H1 (cell line): ENCODE results near the gene CELF5. TPM values are rescaled to one million over a fixed set of nuclear protein-coding genes. Genes with fewer than 3 reads are reported as not detected.

Experiments
- CTCF ChIA-PET: fragments of 300-600 bp; sonication (Branson Sonifier 250); formaldehyde crosslinking; loops from one replicate; lab custom pipeline; 2021; ENCODE audit not compliant: partially characterized antibody; lab: Charles Lee
- POLR2A ChIA-PET: fragments of 300-600 bp; sonication (Branson Sonifier 250); formaldehyde crosslinking; loops from one replicate; lab custom pipeline; 2021; ENCODE audit warnings: inconsistent platforms; ENCODE audit not compliant: partially characterized antibody; lab: Charles Lee
- DNase-seq, 2 experiments: peaks; one replicate each; pipeline versions ENCODE4 v3.0.0 to v3.0.0-alpha.2; 2010 to 2022; ENCODE audit warnings: low spot score in 2 of 2, low read depth in 1 of 2, mixed read lengths in 1 of 2
- FAIRE-seq: peaks from 2 replicates; lab custom pipeline; 2011; peaks lifted over from hg19 to GRCh38; lab: Jason Lieb, UNC
- H2AFZ ChIP-seq: 2 replicates; pipeline ENCODE4 v1.8.1; 2012; ENCODE audit warnings: low read length, inconsistent platforms
- H2AK5ac ChIP-seq: 2 replicates; pipeline ENCODE4 v1.6.1; 2013; ENCODE audit warnings: low read depth, low read length
- H2BK120ac ChIP-seq: replicated peaks from 2 replicates; pipeline ENCODE3; 2013; ENCODE audit warnings: low read depth, low read length, inconsistent platforms
- H2BK12ac ChIP-seq: 2 replicates; pipeline ENCODE4 v1.6.1; 2013; ENCODE audit warnings: low read depth, low read length
- H2BK15ac ChIP-seq: 2 replicates; pipeline ENCODE4 v1.6.1; 2013; ENCODE audit warnings: low read length
- H2BK20ac ChIP-seq: 2 replicates; pipeline ENCODE4 v1.6.1; 2013; ENCODE audit warnings: low read length
- H2BK5ac ChIP-seq: 2 replicates; pipeline ENCODE4 v1.6.1; 2013; ENCODE audit warnings: low read depth, low read length
- H3K14ac ChIP-seq: 2 replicates; pipeline ENCODE4 v1.6.1; 2013; ENCODE audit warnings: inconsistent platforms; ENCODE audit not compliant: insufficient read length
- H3K18ac ChIP-seq: 2 replicates; pipeline ENCODE4 v1.6.1; 2013; ENCODE audit warnings: low read length; ENCODE audit errors: extremely low read depth
- H3K23ac ChIP-seq: 2 replicates; pipeline ENCODE4 v1.6.1; 2013; ENCODE audit warnings: inconsistent platforms; ENCODE audit not compliant: insufficient read length
- H3K23me2 ChIP-seq: 2 replicates; pipeline ENCODE4 v1.6.1; 2013; ENCODE audit warnings: low read depth, low read length
- H3K27ac ChIP-seq: 2 replicates; pipeline ENCODE4 v1.6.1; 2011; ENCODE audit warnings: low read depth, low read length, inconsistent platforms
- H3K27me3 ChIP-seq, 4 experiments: replicated peaks in 1 of 4; 1 replicate in 1 of 4; 2 replicates in 3 of 4; pipeline versions ENCODE4 v1.6.1 to v1.8.1; 2011 to 2013; ENCODE audit warnings: low read length in 3 of 4, mild to moderate bottlenecking in 3 of 4, inconsistent platforms in 2 of 4, mixed read lengths in 2 of 4, moderate library complexity in 1 of 4; ENCODE audit not compliant: control insufficient read depth in 3 of 4, insufficient read depth in 3 of 4; ENCODE audit errors: extremely low read depth in 1 of 4
- H3K36me3 ChIP-seq, 4 experiments: 2 replicates each; pipeline versions ENCODE4 v1.6.1 to v1.8.1; 2011 to 2013; ENCODE audit warnings: mild to moderate bottlenecking in 4 of 4, low read length in 3 of 4, moderate library complexity in 2 of 4, control low read depth in 1 of 4, inconsistent platforms in 1 of 4; ENCODE audit not compliant: insufficient read depth in 4 of 4, control insufficient read depth in 2 of 4
- H3K4ac ChIP-seq: replicated peaks from 2 replicates; pipeline ENCODE3; 2013; ENCODE audit warnings: low read length, low read depth, mixed read lengths, inconsistent platforms; ENCODE audit not compliant: insufficient read length
- H3K4me1 ChIP-seq, 4 experiments: replicated peaks in 1 of 4; 1 replicate in 1 of 4; 2 replicates in 3 of 4; pipeline versions ENCODE4 v1.6.1 to v1.8.1; 2011 to 2013; ENCODE audit warnings: low read length in 3 of 4, inconsistent platforms in 2 of 4, mixed read lengths in 1 of 4; ENCODE audit not compliant: insufficient read depth in 4 of 4, control insufficient read depth in 3 of 4
- H3K4me2 ChIP-seq, 2 experiments: 2 replicates each; pipeline versions ENCODE4 v1.6.1 to v1.8.1; 2011 to 2013; ENCODE audit warnings: low read depth in 2 of 2, low read length in 2 of 2, control low read depth in 1 of 2, inconsistent platforms in 1 of 2, mild to moderate bottlenecking in 1 of 2; ENCODE audit not compliant: insufficient read depth in 1 of 2
- H3K4me3 ChIP-seq, 4 experiments: fragments of 200-600, 300-600 bp in 1 of 4; sonication (generic), shearing (Covaris generic), sonication (Bioruptor Twin) in 1 of 4; 2 replicates each; pipeline versions ENCODE4 v1.5.1 to v1.8.1; 2011 to 2016; ENCODE audit warnings: low read length in 4 of 4, low read depth in 3 of 4, control low read depth in 2 of 4, inconsistent platforms in 2 of 4, mild to moderate bottlenecking in 2 of 4, mixed read lengths in 1 of 4, moderate library complexity in 1 of 4; ENCODE audit not compliant: insufficient read depth in 2 of 4; ENCODE audit errors: extremely low read depth in 1 of 4
- H3K56ac ChIP-seq: replicated peaks from 2 replicates; pipeline ENCODE3; 2013; ENCODE audit warnings: low read depth, mild to moderate bottlenecking, mixed read lengths, low read length, inconsistent platforms; ENCODE audit not compliant: insufficient read length
- H3K79me1 ChIP-seq: 2 replicates; pipeline ENCODE4 v1.6.1; 2013; ENCODE audit warnings: low read depth, low read length, control low read depth
- H3K79me2 ChIP-seq, 2 experiments: 2 replicates each; pipeline versions ENCODE4 v1.6.1 to v1.8.1; 2012 to 2013; ENCODE audit warnings: low read length in 2 of 2, mild to moderate bottlenecking in 2 of 2, inconsistent platforms in 1 of 2; ENCODE audit not compliant: insufficient read depth in 2 of 2, control insufficient read depth in 1 of 2
- H3K9ac ChIP-seq, 4 experiments: replicated peaks in 1 of 4; 1 replicate in 1 of 4; 2 replicates in 3 of 4; pipeline versions ENCODE4 v1.6.1 to v1.8.1; 2011 to 2013; ENCODE audit warnings: low read depth in 3 of 4, low read length in 3 of 4, control low read depth in 2 of 4, mild to moderate bottlenecking in 2 of 4, moderate library complexity in 2 of 4, inconsistent platforms in 1 of 4; ENCODE audit errors: extremely low read depth in 1 of 4
- H3K9me3 ChIP-seq, 2 experiments: 2 replicates each; pipeline versions ENCODE4 v1.6.1 to v1.8.1; 2012 to 2013; ENCODE audit warnings: mild to moderate bottlenecking in 2 of 2, moderate library complexity in 2 of 2, control low read depth in 1 of 2, inconsistent platforms in 1 of 2, low read depth in 1 of 2, low read length in 1 of 2, mixed read lengths in 1 of 2; ENCODE audit not compliant: insufficient read depth in 2 of 2
- H4K20me1 ChIP-seq, 2 experiments: replicated peaks in 1 of 2; 2 replicates each; pipeline versions ENCODE3 to v1.8.1; 2011 to 2013; ENCODE audit warnings: inconsistent platforms in 2 of 2, low read length in 2 of 2, mild to moderate bottlenecking in 1 of 2; ENCODE audit not compliant: insufficient read depth in 2 of 2, control insufficient read depth in 1 of 2
- H4K5ac ChIP-seq: 2 replicates; pipeline ENCODE4 v1.6.1; 2013; ENCODE audit warnings: low read length, low read depth, mixed read lengths, inconsistent platforms; ENCODE audit not compliant: insufficient read length
- H4K8ac ChIP-seq: 2 replicates; pipeline ENCODE4 v1.8.0; 2013; ENCODE audit warnings: mild to moderate bottlenecking, moderate library complexity, low read length, inconsistent platforms; ENCODE audit not compliant: insufficient read depth; ENCODE audit errors: extremely low read depth
- H4K91ac ChIP-seq: replicated peaks from 2 replicates; pipeline ENCODE3; 2013; ENCODE audit warnings: low read length, mixed read lengths, inconsistent platforms; ENCODE audit not compliant: insufficient read length
- ATF3 ChIP-seq: IDR thresholded peaks from 2 replicates; pipeline ENCODE4 v1.6.1; 2011; ENCODE audit warnings: low read depth, mild to moderate bottlenecking, low read length; ENCODE audit not compliant: insufficient read depth
- BACH1 ChIP-seq: IDR thresholded peaks from 2 replicates; pipeline ENCODE4 v1.6.1; 2012; ENCODE audit warnings: low read length, improper control_type of control experiment
- CTCF ChIP-seq, 3 experiments: IDR thresholded peaks; 1 replicate in 2 of 3; 2 replicates in 1 of 3; pipeline versions ENCODE4 v1.5.1 to v1.6.1; 2011; ENCODE audit warnings: low read length in 3 of 3, mild to moderate bottlenecking in 3 of 3, inconsistent platforms in 2 of 3, low read depth in 1 of 3, moderate library complexity in 1 of 3; ENCODE audit not compliant: insufficient read depth in 1 of 3; ENCODE audit errors: control extremely low read depth in 1 of 3
- EGR1 ChIP-seq: IDR thresholded peaks from 2 replicates; pipeline ENCODE4 v1.6.1; 2011; ENCODE audit warnings: low read depth, low read length, borderline replicate concordance
- RFX5 ChIP-seq: IDR thresholded peaks from 2 replicates; pipeline ENCODE4 v1.6.1; 2011; ENCODE audit warnings: low read depth, low read length, improper control_type of control experiment, borderline replicate concordance
- SAP30 ChIP-seq: fragments of 300-600 bp; sonication (generic); IDR thresholded peaks from 2 replicates; pipeline ENCODE4 v1.7.1; 2012; ENCODE audit warnings: low read length, moderate library complexity, mild to moderate bottlenecking, inconsistent platforms; ENCODE audit not compliant: insufficient read depth, insufficient replicate concordance
- WGBS, 2 experiments: shearing (Covaris generic) in 1 of 2; methylation state at CpG; one replicate each; pipeline versions ENCODE4 v1.1.6 to v1.1.7; 2013 to 2015; ENCODE audit warnings: low lambda C conversion rate in 2 of 2, mixed read lengths in 2 of 2, inconsistent platforms in 1 of 2, low coverage in 1 of 2, missing lambda C conversion rate in 1 of 2; ENCODE audit not compliant: insufficient replicate concordance in 2 of 2, insufficient coverage in 1 of 2, insufficient read length in 1 of 2; ENCODE audit errors: extremely low coverage in 1 of 2, missing lambda C conversion rate in 1 of 2; 5-methylcytosine and 5-hydroxymethylcytosine counted together
- polyA plus RNA-seq, 7 experiments: library from polyadenylated mRNA; depleted of rRNA in 3 of 7; stranded (reverse) in 5 of 7; unstranded in 2 of 7; fragments of >200 nt in 5 of 7; fragments of 200-250 nt in 2 of 7; gene quantifications; 1 replicate in 5 of 7; 2 replicates in 1 of 7; 4 replicates in 1 of 7; pipeline versions ENCODE4 v1.2.1 to v1.2.3, GENCODE V29; 2011 to 2013; ENCODE audit warnings: missing spikeins in 2 of 7, mixed read lengths in 2 of 7
- total RNA-seq: library from RNA; stranded (reverse); fragmentation: NEBNext Ultra II Directional; extraction: Animal tissue kit (Norgen Biotek cat#: 25700); gene quantifications from 2 replicates; pipeline ENCODE4 v1.2.1, GENCODE V29; 2021

The CELF5 gene
- total and polyA plus RNA-seq, 2 of the 8 experiments (the other 6 are each of a cell fraction or from before 2014, with no cell fraction given): 9.8 to 15.0 TPM

- CTCF ChIA-PET: no interaction called here
- Histone ChIP-seq H2BK120ac (no peak overlapping the region), H3K9ac (no peak overlapping the region)
Measured at GRCh38 chr19:3268763-3269162, 44.3 kb downstream of the CELF5 start.

More at GRCh38 chr19:3268763-3269162, 44.3 kb downstream of the CELF5 start:
- Histone ChIP-seq H3K14ac (no peak overlapping the region), H3K27ac (no peak overlapping the region), H3K79me2 (no peaks in the 10 kb centered on the region), H2BK15ac (no peak overlapping the region), H4K8ac (no peak overlapping the region), H3K79me1 (no peaks in the 10 kb centered on the region; the same call in 1 of the 2 replicates), H2BK5ac (no peak overlapping the region), H3K4ac (no peak overlapping the region), H3K4me2 (no peak overlapping the region), H2BK20ac (no peak overlapping the region), H4K20me1 (peaks cover 5 to 6% of the 10 kb centered on the region in 2 experiments), H3K56ac (no peak overlapping the region), H2BK12ac (no peak overlapping the region), H3K4me1 (peaks cover 0 to 5% (median 0%) of the 10 kb centered on the region in 4 experiments; a peak in 2 of 7 replicates), H3K23me2 (no peaks in the 10 kb centered on the region), H3K4me3 (no peak overlapping the region), H3K36me3 (no peaks in the 10 kb centered on the region), H3K18ac (no peak overlapping the region), H4K5ac (no peak overlapping the region), H3K23ac (no peak overlapping the region), H3K9me3 (peaks cover 6 to 7% of the 10 kb centered on the region in 2 experiments; a peak in 3 of 4 replicates), H3K27me3 (peaks cover 0 to 10% (median 6%) of the 10 kb centered on the region in 4 experiments; a peak in 4 of 7 replicates), H4K91ac (no peak overlapping the region), H2AFZ (no peak overlapping the region), H2AK5ac (no peak overlapping the region)
- DNase-seq (no peak), FAIRE-seq (no peak)
- 79% methylated on average over 6 of the region's 6 CpGs; no CpG with 5 or more reads in 1 of the 2 experiments for WGBS, 2 experiments
- TF ChIP-seq ATF3: no peak
- TF ChIP-seq RFX5: no peak
- no peak for TF ChIP-seq CTCF (IDR thresholded peaks at IDR 0.05; ENCODE audit: control extremely low read depth in 1 of 3, insufficient read depth in 1 of 3, low read depth in 1 of 3, low read length in 3 of 3)
- no peak for TF ChIP-seq EGR1
- TF ChIP-seq BACH1: no peak
- no peak for TF ChIP-seq SAP30
- POLR2A ChIA-PET: interaction anchor here (1.0 kb wide), 1 partner anchor 36 kb away, joined by 3 read pairs; no protein-coding TSS in a partner anchor
